HG03175 (cell line): ENCODE measurements around the gene JPH3.
"Not testable (repeated sequence)": the region's sequence is repeated elsewhere in the genome, so short reads cannot be mapped to it uniquely, and the experiment has no call there.

ENCODE experiments used
- ATAC-seq: cut with Tn5 transposase; IDR thresholded peaks from one replicate; pipeline ENCODE4 v1.9.1; 2021; ENCODE audit warnings: mild to moderate bottlenecking, moderate library complexity; ENCODE audit not compliant: unreplicated experiment

Gene JPH3

DNA sequence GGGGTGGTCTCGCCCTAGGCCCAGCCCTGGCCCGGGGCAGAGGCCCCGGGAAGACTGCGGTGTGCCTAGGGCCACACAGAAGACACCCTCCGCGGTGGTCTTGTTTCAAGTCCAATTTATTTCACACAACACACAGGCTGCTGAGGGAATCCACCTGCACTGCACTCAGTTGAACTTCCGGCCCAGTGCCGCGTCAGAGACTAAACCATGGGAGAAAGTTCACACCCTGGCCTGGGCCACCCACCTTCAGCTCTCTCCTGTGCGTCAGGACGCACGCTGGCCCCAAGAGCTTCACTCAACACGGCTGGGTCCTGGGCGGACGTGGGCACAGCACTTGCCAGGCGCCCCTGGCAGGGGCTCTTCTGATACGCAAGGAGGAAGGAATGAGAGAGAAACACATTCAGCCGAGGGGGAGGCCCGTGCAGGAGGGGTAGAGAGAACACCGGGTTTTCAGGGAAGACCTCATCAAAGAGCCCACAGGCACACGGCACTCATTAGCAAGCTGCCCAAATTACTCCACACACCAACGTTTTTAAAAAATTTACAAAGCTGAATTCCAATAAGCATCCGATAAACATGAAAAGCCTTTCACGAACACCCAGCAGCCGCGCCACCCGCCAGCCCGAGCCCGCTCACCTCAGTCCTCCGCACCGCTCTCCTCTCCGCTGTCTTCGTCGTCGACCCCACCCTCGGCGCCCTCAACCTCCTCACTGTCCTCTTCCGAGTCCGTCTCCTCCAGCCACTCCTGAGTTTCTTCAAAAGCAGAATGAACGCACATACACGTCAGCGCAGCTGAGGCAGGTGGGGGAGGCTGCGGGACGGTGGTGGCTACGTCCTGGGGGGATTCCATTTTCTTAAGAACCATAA lies 105.6 kb downstream of the JPH3 start:
- ATAC-seq = no peak

DNA sequence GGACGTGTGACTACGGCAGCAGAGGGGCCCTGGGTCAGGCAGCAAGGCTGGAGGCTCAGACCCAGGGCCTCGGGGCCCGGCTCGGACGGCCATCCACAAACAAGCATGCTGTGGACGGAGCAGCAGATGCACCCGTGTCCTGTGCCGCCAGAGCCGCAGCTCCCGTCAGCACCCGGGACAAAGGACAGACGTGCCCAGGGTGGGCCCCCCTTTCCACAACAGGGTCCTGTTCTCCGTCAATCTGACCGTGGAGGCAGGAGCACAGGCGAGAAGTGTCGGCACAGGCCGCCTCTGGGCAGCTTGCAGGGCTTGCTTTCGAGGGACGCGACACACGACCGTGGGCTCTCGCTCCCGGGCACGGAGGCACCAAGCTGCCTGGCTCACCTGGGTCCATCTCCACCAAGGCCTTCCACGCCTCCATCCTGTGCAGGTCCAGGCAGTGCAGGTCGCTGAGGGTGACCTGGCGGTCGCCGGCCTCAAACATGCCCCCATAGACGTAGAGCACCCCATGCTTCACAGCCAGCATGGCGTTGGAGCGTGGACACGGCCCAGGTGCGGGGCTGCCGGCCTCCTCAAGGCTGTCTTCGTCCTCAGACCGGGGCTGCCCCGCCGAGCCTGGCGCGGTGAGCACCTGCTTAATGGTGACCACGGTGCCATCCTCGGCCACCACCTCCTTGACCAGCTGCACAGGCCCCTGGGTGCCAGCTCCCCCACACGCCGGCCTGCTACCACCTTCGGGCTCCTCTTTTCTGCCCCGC lies 106.8 kb downstream of the JPH3 start:
- no peak for ATAC-seq

DNA sequence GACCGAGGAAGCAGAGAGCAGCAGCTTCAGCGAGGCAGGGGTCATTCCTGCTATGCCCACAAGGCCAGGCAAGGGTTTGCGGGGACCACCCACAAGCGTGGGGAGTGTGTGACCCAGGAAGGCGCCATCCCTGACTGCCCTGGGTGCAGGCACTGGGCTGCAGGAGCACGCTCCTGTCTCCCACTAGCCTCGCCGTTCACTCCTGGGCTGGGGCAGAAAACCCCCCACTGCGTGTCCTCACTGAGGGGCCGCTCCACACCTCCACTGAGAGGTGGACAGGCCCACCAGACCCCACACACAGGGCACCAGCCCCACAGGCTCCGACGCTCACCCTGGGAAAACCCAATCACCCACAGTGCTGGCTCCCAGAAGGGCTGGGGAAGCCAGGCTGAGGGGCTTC lies 107.4 kb downstream of the JPH3 start:
- ATAC-seq = no peak

DNA sequence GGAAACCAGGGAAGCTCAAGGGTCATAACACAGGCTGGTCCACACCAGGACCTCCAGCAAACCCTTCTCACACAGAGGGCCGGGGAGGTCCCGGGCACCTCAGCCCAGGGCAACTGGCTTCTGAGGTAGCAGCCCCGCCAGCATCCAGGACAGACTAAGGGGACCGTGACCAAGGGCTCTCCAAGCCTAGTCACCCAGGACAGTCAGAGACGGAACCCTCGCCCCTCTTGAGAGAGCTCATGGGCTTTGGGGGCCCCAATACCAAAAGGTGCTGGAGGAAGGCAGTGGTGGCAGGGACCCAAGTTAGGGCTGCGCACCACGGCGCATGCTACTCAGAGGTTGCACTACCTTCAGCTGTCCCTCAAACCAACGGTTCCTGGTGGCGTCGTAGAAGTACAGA lies 108.6 kb downstream of the JPH3 start:
- ATAC-seq = no peak

DNA sequence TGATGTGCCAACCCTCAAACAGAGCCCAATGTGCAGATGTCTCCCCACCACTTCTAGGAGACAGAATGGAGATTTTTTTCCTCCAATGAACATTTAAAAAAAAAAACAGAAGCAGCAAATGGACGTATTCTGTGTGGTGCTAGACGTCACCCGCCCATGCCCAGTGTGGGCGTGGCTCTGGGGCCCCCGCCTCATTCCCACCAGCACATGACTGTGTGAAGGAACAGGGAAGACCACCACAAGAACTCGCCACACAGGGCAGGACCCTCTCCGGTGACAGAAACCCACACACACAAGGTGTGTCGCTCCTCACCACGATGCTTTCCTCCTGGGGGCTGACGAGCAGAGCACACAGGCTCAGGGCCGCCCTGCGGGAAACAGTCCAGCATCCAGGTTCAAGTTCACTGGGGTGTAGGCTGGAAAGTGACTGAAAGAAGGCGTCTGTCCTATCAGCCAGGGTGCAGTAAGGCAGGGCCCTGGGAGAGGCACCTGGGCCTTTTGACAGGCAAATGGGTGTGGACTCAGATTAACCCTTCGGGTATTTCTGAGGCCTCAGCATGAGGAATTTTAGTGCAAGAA lies 110.0 kb downstream of the JPH3 start:
- ATAC-seq = no peak

DNA sequence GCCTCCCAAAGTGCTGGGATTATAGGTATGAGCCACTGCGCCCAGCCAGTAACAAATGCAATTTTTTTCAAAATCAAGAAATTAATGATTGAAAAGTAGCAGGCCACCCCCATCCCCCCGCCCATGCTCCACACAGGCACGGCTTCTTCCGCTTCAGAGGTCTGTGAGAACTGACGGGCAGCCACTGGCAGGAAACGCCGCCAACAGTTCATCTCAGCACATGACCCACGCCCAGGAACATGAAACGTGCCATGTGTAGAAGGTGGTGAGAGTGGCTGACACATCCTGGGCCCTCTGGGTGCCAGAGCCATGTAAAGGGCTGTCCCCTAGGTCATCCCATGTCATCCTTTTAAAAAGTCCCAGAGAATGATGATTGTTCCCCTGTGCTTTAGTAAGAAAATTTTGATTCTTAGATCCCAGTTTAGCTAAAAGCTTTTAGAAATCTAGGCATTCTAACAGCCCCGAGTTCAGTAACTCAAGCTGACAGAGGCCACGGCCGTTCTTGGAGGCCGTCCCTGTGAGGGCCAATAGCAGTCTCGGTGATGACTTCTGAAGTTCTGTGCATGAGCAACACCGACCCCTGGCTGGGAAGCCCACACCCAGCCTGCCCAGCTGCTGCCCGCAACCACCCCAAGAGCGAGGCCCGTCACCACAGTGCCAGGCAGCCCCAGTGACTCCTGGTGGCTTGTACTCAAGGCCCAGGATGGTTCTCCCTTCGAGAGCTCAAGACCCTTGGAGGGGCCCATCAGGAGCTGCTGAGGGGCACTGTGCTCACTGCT lies 111.3 kb downstream of the JPH3 start:
- no peak for ATAC-seq

DNA sequence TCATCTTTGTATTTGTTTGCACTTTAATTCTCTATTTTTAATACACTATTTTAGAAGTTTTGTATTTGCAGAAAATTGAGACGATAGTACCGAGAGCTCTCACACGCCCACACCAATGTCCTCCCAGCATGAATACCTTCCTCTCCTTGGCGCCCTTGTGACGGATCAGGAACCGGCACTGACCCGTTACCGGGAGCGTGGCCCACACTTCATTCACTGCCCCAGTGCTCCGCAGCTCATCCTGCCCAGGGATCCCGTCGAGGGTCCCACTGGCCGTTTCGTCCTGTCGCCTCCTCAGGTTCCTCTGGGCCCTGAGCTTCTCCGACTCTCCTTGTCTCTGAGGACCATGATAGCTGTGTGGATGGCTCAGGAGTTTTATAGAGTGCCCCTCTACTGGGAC lies 112.9 kb downstream of the JPH3 start:
- no peak for ATAC-seq

DNA sequence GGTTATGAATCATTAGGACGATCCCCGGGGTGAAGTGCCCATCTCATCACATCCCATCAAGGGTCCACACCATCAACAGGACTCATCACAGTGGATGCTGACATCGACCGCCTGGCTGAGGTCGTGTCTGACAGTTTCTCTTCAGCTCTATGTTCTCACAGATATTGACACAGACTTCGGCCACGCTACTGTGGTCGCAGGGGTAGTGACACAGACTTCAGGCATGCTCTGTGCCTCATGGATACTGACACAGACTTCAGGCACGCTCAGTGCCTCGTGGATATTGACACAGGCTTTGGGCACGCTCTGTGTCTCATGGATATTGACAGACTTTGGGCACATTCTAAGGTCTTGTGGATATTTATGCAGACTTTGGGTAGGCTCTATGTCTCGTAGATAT lies 113.3 kb downstream of the JPH3 start:
- no peak for ATAC-seq

DNA sequence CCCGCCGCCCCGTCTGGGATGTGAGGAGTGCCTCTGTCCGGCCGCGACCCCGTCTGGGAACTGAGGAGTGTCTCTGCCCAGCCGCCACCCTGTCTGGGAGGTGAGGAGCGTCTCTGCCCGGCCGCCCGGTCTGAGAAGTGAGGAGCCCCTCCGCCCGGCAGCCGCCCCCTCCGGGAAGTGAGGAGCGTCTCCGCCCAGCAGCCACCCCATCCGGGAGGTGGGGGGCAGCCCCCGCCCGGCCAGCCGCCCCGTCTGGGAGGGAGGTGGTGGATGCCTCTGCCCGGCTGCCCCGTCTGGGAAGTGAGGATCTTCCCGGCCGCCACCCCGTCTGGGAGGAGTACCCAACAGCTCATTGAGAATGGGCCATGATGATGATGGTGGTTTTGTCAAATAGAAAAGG lies 116.5 kb downstream of the JPH3 start:
- not testable (repeated sequence) for ATAC-seq

DNA sequence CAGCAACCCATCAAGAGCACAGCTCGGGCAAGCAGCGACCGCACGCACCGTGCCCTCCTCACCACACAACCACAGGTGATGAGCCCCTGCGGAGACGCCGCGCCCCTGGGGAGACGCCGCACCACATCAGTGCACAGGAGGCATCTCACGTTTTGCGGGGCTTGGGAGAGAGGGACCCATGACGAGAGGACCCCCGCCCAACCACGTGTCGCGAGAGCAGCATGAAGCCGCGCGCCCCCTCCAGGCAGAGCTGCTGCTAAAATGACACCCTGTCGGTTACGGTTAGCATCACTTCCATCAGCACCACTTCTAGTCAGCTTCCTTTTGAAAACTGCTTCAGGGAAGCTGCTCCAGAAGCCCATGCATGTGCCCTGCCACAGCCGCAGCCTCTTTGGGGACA lies 118.1 kb downstream of the JPH3 start:
- ATAC-seq = no peak

DNA sequence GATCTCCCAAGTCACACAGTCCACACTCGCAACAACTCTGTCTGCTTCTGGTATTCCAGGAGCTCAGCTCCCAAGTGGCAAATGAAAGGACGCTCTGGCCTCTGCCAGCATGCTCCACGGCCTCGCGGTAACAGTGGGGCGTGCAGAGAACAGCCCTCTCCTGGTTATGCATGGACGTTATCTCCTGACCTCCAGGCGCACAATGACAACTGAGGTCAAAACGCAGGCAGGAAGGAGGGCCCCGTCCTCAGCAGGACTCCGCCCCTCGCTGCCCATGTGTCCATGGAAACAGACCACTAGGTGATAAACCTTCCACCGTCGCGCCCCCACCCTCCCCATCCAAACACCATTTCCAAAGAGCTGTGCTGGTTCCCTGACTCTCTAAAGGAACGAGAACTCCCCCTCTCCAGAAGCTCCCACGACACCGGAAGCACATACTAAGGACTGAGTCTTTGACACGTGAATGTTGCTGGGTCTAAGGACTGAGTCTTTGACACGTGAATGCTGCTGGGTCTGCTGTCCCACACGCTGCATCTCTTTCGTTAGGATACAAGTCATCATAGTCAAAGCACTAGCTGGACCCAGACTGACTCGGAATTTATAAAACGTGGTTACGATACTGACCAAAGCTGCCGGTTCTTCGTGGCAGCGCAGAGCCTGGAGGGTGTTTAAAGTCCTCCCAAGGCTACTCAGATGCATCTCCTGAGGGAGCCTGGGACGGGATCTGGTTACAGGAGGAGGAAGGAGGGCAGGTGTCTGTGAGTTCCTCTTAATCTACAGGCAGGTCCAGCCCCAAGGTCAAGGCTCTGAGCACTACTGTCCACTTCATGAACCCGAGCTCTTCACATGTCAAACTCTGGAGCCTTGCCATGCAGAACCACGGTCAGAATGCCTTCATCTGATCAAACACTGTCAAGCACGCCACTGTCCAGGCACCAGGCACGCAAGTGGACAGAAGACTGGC lies 119.6 kb downstream of the JPH3 start:
- no peak for ATAC-seq

DNA sequence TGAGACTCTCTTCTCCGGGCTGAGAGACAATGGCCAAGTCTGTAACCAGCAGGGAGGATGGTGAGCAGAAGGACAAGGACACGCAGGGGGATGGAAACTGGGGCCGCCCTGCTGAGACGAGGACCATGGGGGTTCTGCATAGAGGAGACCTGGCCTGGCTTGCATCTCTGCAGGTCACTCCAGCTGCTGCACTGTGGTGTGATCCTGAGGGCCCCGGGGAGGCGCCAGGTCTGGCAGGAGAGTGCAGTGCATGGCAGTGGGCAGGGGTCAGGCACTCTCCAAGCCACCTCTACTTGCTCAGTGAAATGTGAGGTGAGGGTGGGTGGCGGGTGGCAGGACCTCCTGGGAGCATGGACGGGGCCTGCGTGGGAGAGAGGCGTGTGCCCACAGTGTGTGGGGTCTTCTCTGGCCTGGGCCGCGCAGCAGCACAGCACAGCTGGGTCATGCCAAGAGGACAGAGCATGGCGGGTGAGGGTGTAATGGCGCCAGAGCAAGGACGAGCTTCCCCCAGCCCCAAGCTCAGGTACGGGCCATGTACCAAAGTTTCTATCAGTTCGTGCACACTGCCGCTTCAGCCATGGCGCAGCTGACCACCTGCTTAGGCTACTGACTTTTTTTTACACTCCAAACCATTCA lies 120.4 kb downstream of the JPH3 start:
- ATAC-seq = no peak

DNA sequence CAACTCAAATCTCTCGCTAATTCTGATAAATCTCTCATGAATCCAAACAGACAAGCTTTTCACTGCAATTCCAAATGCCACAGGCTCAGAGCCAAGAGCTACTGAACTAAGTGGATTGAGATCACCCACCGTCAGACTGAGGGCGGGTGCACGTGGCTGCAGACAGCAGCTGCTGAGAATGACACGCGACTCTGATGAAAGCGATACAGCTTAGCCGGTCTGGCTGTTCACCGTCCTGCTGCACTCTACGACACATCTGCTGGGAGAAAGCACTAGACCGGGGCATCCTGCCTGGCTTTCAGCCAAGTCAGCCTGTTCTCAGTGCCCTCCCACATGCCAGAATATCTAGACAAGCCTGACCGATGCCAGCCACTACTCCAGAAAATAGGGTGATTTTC lies 120.9 kb downstream of the JPH3 start:
- peak; percentile 76 for ATAC-seq

DNA sequence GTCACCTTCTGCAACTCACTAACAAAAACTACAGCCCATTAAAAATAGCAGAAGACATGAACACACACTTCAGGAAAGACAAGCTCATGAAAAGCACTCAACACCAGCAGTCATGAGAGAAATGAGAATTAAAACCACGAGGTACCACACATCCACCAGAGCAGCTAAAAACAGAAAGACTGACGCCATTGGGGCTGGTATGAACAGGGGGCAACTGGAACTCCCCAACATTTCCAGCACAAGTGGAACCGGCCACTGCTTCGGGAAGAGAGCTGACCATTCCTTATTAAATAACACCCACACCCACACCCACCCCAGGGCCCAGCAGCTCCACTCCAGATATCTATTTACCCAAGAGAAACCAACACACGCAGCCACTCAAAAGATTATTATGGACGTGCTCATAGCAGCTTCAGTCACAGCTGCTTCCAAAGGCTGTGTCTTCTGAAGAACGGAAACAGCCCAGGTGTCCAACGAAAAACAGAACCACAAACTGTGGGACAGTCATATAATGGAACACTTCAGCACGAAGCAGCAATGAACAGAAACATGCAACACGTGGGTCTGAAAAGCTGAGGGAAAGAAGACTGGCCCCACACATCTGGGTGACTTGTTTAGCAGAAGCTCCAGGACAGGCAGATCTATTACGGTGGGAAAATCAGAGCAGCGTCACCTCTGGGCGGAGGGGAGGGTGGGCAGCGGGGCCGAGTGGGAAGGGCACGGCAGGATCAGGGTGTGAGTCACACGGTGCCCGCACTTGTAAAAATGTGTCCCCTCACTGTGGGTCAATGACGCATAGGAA lies 122.4 kb downstream of the JPH3 start:
- peak; percentile 50 for ATAC-seq

DNA sequence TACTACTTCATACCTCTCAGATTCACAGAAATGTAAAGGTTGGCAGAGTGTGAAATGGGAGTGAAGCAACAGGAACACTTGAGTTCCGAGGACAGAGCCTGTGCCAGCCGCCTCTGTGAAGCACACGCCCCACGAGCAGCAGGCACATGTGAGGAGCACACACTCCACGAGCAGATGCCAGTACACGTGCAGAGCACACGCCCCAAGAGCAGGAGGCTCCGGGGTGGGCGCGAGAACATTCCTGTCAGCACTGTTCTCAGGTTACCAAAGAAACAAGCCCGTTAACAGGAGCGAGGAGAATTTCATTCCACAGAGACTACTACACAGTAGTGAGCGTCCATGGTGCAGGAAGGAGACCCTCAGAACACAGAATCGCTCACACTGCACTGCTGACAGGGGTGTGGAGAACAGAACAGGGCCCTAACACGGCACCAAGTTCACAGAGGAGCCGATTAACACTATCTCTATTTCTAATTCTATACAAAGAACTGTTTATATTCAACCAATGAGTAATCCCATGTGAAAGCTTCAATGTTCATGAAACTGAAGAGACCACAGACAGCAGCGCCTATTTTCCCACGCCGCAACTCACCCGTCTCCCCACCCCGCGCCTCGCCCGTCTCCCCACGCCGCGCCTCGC lies 123.4 kb downstream of the JPH3 start:
- ATAC-seq = no peak

DNA sequence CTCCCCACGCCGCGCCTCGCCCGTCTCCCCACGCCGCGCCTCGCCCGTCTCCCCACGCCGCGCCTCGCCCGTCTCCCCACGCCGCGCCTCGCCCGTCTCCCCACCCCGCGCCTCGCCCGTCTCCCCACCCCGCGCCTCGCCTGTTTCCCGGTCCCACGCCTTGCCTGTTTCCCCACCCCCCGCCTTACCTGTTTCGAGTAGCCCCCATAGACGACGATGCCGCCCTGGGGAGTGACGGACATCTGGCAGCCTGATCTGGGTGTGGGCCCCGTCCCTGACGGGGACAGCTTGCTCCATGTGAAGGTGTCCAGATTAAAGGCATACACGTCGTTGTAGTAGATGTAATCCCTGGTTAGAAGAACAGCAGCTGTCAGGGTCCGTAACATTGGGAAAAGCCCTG lies 124.3 kb downstream of the JPH3 start:
- ATAC-seq = not testable (repeated sequence)

DNA sequence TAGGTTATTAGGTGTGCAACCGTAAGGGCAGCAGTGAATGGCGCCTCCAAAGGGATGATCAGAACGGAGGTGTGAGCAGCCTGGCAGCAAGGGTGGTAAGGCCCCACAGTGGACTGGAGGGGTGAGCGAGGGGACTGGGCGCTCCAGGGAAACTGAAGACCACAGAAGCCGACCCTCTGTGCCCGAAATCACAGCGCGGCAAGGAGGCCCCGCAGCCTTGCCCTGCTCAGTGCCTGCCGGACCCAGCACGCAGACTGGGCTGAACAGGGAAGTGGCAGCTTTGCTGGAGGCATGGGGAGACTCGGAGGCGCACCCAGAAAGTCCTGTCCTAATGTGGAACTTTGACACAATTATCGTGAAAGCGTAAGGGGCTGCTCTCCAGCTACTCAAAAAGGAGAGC lies 125.0 kb downstream of the JPH3 start:
- no peak for ATAC-seq

DNA sequence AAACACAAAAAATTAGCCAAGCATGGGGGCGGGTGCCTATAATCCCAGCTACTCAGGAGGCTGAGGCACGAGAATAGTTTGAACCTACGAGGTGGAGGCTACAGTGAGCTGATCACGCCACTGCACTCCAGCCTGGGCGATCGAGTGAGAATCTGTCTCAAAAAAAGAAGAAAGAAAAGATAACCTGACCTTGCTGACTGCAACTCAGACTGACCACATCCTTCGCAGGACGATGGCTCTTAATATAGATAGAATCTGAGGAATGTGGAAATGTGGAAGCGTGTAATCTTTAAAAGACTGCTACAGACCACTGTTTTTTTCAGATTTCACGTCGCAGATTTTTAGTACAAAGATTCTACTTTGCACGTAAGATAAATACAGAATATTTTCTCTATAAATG lies 125.7 kb downstream of the JPH3 start:
- no peak for ATAC-seq
